ENCODE results near the gene SIGLEC6.

The SIGLEC6 gene

GRCh38 chr19:51525651-51526050 lies 5.8 kb downstream of the SIGLEC6 start:
- Histone ChIP-seq H3K4me3 (ENCODE audit: low read depth in 1 of 2, low read length in 2 of 2) (no peak overlapping the region), H3K4me1 (ENCODE audit: control insufficient read depth in 1 of 2, insufficient read depth in 2 of 2, low read length in 2 of 2) (no peaks in the 10 kb centered on the region), H3K36me3 (ENCODE audit: control insufficient read depth in 1 of 2, insufficient read depth in 2 of 2, low read length in 2 of 2) (no peaks in the 10 kb centered on the region), H3K27me3 (ENCODE audit: low read depth, low read length) (peaks cover 3% of the 10 kb centered on the region), H3K9me3 (ENCODE audit: control insufficient read depth in 1 of 2, low read length in 2 of 2) (peaks cover 0 to 3% of the 10 kb centered on the region in 2 donors), H3K27ac (ENCODE audit: low read length) (no peak overlapping the region)

GRCh38 chr19:51524666-51525264 lies 6.7 kb downstream of the SIGLEC6 start:
- no peak overlapping the region for H3K4me3 ChIP-seq (ENCODE audit: low read depth in 1 of 2, low read length in 2 of 2)
- H3K36me3 ChIP-seq (ENCODE audit: control insufficient read depth in 1 of 2, insufficient read depth in 2 of 2, low read length in 2 of 2), result no peaks in the 10 kb centered on the region
- no peaks in the 10 kb centered on the region for H3K4me1 ChIP-seq (ENCODE audit: control insufficient read depth in 1 of 2, insufficient read depth in 2 of 2, low read length in 2 of 2)
- H3K27me3 ChIP-seq (ENCODE audit: low read depth, low read length), result peaks cover 3% of the 10 kb centered on the region
- H3K9me3 ChIP-seq (ENCODE audit: control insufficient read depth in 1 of 2, low read length in 2 of 2), result peaks cover 0 to 3% of the 10 kb centered on the region in 2 donors
- H3K27ac ChIP-seq (ENCODE audit: low read length), result no peak overlapping the region

- no peak overlapping the region for H3K4me3 ChIP-seq (ENCODE audit: low read depth in 1 of 2, low read length in 2 of 2)
- no peaks in the 10 kb centered on the region for H3K36me3 ChIP-seq (ENCODE audit: control insufficient read depth in 1 of 2, insufficient read depth in 2 of 2, low read length in 2 of 2)
- no peaks in the 10 kb centered on the region for H3K4me1 ChIP-seq (ENCODE audit: control insufficient read depth in 1 of 2, insufficient read depth in 2 of 2, low read length in 2 of 2)
- peaks cover 3% of the 10 kb centered on the region for H3K27me3 ChIP-seq (ENCODE audit: low read depth, low read length)
- no peak overlapping the region for H3K27ac ChIP-seq (ENCODE audit: low read length)
- H3K9me3 ChIP-seq (ENCODE audit: control insufficient read depth in 1 of 2, low read length in 2 of 2), result peaks cover 0 to 3% of the 10 kb centered on the region in 2 donors
These were observed 9.7 kb downstream of the SIGLEC6 start for GRCh38 chr19:51521781-51522180.

GRCh38 chr19:51521357-51521756 lies 10.1 kb downstream of the SIGLEC6 start:
- Histone ChIP-seq H3K4me3 (ENCODE audit: low read depth in 1 of 2, low read length in 2 of 2) (no peak overlapping the region), H3K36me3 (ENCODE audit: control insufficient read depth in 1 of 2, insufficient read depth in 2 of 2, low read length in 2 of 2) (no peaks in the 10 kb centered on the region), H3K27ac (ENCODE audit: low read length) (no peak overlapping the region), H3K4me1 (ENCODE audit: control insufficient read depth in 1 of 2, insufficient read depth in 2 of 2, low read length in 2 of 2) (no peaks in the 10 kb centered on the region), H3K27me3 (ENCODE audit: low read depth, low read length) (peaks cover 3% of the 10 kb centered on the region), H3K9me3 (ENCODE audit: control insufficient read depth in 1 of 2, low read length in 2 of 2) (peaks cover 0 to 3% of the 10 kb centered on the region in 2 donors)

GRCh38 chr19:51520728-51521127 lies 10.7 kb downstream of the SIGLEC6 start:
- Histone ChIP-seq H3K36me3 (ENCODE audit: control insufficient read depth in 1 of 2, insufficient read depth in 2 of 2, low read length in 2 of 2) (no peaks in the 10 kb centered on the region), H3K27me3 (ENCODE audit: low read depth, low read length) (no peaks in the 10 kb centered on the region), H3K4me3 (ENCODE audit: low read depth in 1 of 2, low read length in 2 of 2) (no peak overlapping the region), H3K27ac (ENCODE audit: low read length) (no peak overlapping the region), H3K4me1 (ENCODE audit: control insufficient read depth in 1 of 2, insufficient read depth in 2 of 2, low read length in 2 of 2) (no peaks in the 10 kb centered on the region), H3K9me3 (ENCODE audit: control insufficient read depth in 1 of 2, low read length in 2 of 2) (peaks cover 0 to 3% of the 10 kb centered on the region in 2 donors)

- H3K27me3 ChIP-seq (ENCODE audit: low read depth, low read length), result no peaks in the 10 kb centered on the region
- H3K9me3 ChIP-seq (ENCODE audit: control insufficient read depth in 1 of 2, low read length in 2 of 2), result no peaks in the 10 kb centered on the region
- no peaks in the 10 kb centered on the region for H3K36me3 ChIP-seq (ENCODE audit: control insufficient read depth in 1 of 2, insufficient read depth in 2 of 2, low read length in 2 of 2)
- H3K4me3 ChIP-seq (ENCODE audit: low read depth in 1 of 2, low read length in 2 of 2), result no peak overlapping the region
- H3K27ac ChIP-seq (ENCODE audit: low read length), result no peak overlapping the region
- H3K4me1 ChIP-seq (ENCODE audit: control insufficient read depth in 1 of 2, insufficient read depth in 2 of 2, low read length in 2 of 2), result no peaks in the 10 kb centered on the region
These were observed 16.5 kb downstream of the SIGLEC6 start for GRCh38 chr19:51514866-51515481.

GRCh38 chr19:51513968-51514367 lies 17.5 kb downstream of the SIGLEC6 start:
- Histone ChIP-seq H3K4me3 (ENCODE audit: low read depth in 1 of 2, low read length in 2 of 2) (no peak overlapping the region), H3K27ac (ENCODE audit: low read length) (no peak overlapping the region), H3K27me3 (ENCODE audit: low read depth, low read length) (no peaks in the 10 kb centered on the region)

GRCh38 chr19:51511353-51511752 lies 20.1 kb downstream of the SIGLEC6 start:
- no peak overlapping the region for H3K4me3 ChIP-seq (ENCODE audit: low read depth in 1 of 2, low read length in 2 of 2)
- no peaks in the 10 kb centered on the region for H3K9me3 ChIP-seq (ENCODE audit: control insufficient read depth in 1 of 2, low read length in 2 of 2)
- H3K27me3 ChIP-seq (ENCODE audit: low read depth, low read length), result no peaks in the 10 kb centered on the region
- no peaks in the 10 kb centered on the region for H3K36me3 ChIP-seq (ENCODE audit: control insufficient read depth in 1 of 2, insufficient read depth in 2 of 2, low read length in 2 of 2)
- H3K27ac ChIP-seq (ENCODE audit: low read length), result no peak overlapping the region
- H3K4me1 ChIP-seq (ENCODE audit: control insufficient read depth in 1 of 2, insufficient read depth in 2 of 2, low read length in 2 of 2), result no peaks in the 10 kb centered on the region

More at GRCh38 chr19:51513968-51514367, 17.5 kb downstream of the SIGLEC6 start:
- Histone ChIP-seq H3K9me3 (ENCODE audit: control insufficient read depth in 1 of 2, low read length in 2 of 2) (no peaks in the 10 kb centered on the region), H3K4me1 (ENCODE audit: control insufficient read depth in 1 of 2, insufficient read depth in 2 of 2, low read length in 2 of 2) (no peaks in the 10 kb centered on the region), H3K36me3 (ENCODE audit: control insufficient read depth in 1 of 2, insufficient read depth in 2 of 2, low read length in 2 of 2) (no peaks in the 10 kb centered on the region)

GRCh38 chr19:51509823-51510660 lies 21.4 kb downstream of the SIGLEC6 start:
- Histone ChIP-seq H3K4me1 (ENCODE audit: control insufficient read depth in 1 of 2, insufficient read depth in 2 of 2, low read length in 2 of 2) (no peaks in the 10 kb centered on the region), H3K36me3 (ENCODE audit: control insufficient read depth in 1 of 2, insufficient read depth in 2 of 2, low read length in 2 of 2) (no peaks in the 10 kb centered on the region), H3K27ac (ENCODE audit: low read length) (no peak overlapping the region), H3K27me3 (ENCODE audit: low read depth, low read length) (no peaks in the 10 kb centered on the region), H3K4me3 (ENCODE audit: low read depth in 1 of 2, low read length in 2 of 2) (no peak overlapping the region), H3K9me3 (ENCODE audit: control insufficient read depth in 1 of 2, low read length in 2 of 2) (no peaks in the 10 kb centered on the region)

GRCh38 chr19:51508059-51508733 lies 23.3 kb downstream of the SIGLEC6 start:
- Histone ChIP-seq H3K4me3 (ENCODE audit: low read depth in 1 of 2, low read length in 2 of 2) (no peak overlapping the region), H3K9me3 (ENCODE audit: control insufficient read depth in 1 of 2, low read length in 2 of 2) (peaks cover 0 to 2% of the 10 kb centered on the region in 2 donors), H3K27ac (ENCODE audit: low read length) (no peak overlapping the region), H3K4me1 (ENCODE audit: control insufficient read depth in 1 of 2, insufficient read depth in 2 of 2, low read length in 2 of 2) (no peaks in the 10 kb centered on the region), H3K27me3 (ENCODE audit: low read depth, low read length) (no peaks in the 10 kb centered on the region), H3K36me3 (ENCODE audit: control insufficient read depth in 1 of 2, insufficient read depth in 2 of 2, low read length in 2 of 2) (no peaks in the 10 kb centered on the region)

- Histone ChIP-seq H3K4me1 (ENCODE audit: control insufficient read depth in 1 of 2, insufficient read depth in 2 of 2, low read length in 2 of 2) (no peaks in the 10 kb centered on the region), H3K4me3 (ENCODE audit: low read depth in 1 of 2, low read length in 2 of 2) (no peak overlapping the region), H3K27me3 (ENCODE audit: low read depth, low read length) (no peaks in the 10 kb centered on the region), H3K36me3 (ENCODE audit: control insufficient read depth in 1 of 2, insufficient read depth in 2 of 2, low read length in 2 of 2) (no peaks in the 10 kb centered on the region), H3K9me3 (ENCODE audit: control insufficient read depth in 1 of 2, low read length in 2 of 2) (peaks cover 0 to 2% of the 10 kb centered on the region in 2 donors), H3K27ac (ENCODE audit: low read length) (no peak overlapping the region)
These were observed 23.8 kb downstream of the SIGLEC6 start for GRCh38 chr19:51507640-51508058.
